Measurements from ENCODE around the gene WFIKKN2. TPM values are rescaled to one million over a fixed set of nuclear protein-coding genes. Genes with fewer than 3 reads are reported as not detected.
A peak's percentile ranks its signal among the peaks of the same experiment; 100 is the strongest.

WFIKKN2 gene, protein sequence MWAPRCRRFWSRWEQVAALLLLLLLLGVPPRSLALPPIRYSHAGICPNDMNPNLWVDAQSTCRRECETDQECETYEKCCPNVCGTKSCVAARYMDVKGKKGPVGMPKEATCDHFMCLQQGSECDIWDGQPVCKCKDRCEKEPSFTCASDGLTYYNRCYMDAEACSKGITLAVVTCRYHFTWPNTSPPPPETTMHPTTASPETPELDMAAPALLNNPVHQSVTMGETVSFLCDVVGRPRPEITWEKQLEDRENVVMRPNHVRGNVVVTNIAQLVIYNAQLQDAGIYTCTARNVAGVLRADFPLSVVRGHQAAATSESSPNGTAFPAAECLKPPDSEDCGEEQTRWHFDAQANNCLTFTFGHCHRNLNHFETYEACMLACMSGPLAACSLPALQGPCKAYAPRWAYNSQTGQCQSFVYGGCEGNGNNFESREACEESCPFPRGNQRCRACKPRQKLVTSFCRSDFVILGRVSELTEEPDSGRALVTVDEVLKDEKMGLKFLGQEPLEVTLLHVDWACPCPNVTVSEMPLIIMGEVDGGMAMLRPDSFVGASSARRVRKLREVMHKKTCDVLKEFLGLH
- not detected in 2 replicates for total RNA-seq

DNA sequence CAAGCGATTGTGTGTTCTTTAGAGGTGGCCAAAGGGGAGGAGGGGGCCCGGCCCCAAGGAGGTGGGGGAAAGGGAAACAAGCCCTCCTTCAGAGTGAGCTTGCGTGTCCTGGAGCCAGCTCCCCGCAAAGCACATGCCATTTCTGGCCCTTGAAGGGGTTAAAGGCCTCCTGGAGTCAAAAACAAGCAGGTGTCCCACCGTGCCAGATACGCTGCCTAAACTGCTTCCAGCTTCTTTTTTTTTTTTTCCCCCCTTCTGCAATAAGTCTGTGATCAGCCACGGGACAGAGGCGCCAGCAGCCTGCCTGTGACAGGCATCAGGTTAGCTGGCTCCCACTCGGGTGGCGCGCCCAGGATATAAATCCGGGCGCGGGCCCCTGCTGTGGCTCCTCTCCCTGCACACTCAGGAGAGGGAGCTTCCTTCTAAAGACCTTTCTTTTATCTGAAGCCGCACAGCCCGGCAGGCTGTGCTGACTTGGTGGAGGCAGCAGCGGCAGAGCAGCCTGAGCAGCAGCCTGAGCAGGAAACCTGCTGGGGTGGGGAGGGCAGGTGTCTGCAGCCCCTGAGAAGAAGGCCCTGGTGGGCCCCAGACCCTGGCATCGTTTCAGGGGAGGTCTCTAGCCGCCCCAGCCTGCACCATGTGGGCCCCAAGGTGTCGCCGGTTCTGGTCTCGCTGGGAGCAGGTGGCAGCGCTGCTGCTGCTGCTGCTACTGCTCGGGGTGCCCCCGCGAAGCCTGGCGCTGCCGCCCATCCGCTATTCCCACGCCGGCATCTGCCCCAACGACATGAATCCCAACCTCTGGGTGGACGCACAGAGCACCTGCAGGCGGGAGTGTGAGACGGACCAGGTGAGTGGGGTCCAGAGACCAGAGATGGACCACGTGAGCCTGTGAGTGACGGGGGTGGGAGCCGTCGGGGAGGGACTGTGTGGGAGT lies at the start of gene WFIKKN2:
WFIKKN2 (plus strand) TSS at position 286 of the 934 bp plus-strand sequence; CDS start at position 638, 352 bp downstream.
- H3K36me3 ChIP-seq (ENCODE audit: control insufficient read depth, insufficient read depth, low read length), result no peaks in the 10 kb centered on the region
- peaks cover 25% of the 10 kb centered on the region for H3K27me3 ChIP-seq (ENCODE audit: control insufficient read depth, insufficient read depth, low read length)
- TF ChIP-seq, protein P1, sequence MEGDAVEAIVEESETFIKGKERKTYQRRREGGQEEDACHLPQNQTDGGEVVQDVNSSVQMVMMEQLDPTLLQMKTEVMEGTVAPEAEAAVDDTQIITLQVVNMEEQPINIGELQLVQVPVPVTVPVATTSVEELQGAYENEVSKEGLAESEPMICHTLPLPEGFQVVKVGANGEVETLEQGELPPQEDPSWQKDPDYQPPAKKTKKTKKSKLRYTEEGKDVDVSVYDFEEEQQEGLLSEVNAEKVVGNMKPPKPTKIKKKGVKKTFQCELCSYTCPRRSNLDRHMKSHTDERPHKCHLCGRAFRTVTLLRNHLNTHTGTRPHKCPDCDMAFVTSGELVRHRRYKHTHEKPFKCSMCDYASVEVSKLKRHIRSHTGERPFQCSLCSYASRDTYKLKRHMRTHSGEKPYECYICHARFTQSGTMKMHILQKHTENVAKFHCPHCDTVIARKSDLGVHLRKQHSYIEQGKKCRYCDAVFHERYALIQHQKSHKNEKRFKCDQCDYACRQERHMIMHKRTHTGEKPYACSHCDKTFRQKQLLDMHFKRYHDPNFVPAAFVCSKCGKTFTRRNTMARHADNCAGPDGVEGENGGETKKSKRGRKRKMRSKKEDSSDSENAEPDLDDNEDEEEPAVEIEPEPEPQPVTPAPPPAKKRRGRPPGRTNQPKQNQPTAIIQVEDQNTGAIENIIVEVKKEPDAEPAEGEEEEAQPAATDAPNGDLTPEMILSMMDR (IDR thresholded peaks at IDR 0.05; ENCODE audit: insufficient read depth, low read length, poor library complexity, severe bottlenecking), result no peak
- DNase-seq (ENCODE audit: low read depth), result no peak
- H3K4me3 ChIP-seq (ENCODE audit: low read depth, low read length), result peak within 1 kb of the TSS; percentile 19

DNA sequence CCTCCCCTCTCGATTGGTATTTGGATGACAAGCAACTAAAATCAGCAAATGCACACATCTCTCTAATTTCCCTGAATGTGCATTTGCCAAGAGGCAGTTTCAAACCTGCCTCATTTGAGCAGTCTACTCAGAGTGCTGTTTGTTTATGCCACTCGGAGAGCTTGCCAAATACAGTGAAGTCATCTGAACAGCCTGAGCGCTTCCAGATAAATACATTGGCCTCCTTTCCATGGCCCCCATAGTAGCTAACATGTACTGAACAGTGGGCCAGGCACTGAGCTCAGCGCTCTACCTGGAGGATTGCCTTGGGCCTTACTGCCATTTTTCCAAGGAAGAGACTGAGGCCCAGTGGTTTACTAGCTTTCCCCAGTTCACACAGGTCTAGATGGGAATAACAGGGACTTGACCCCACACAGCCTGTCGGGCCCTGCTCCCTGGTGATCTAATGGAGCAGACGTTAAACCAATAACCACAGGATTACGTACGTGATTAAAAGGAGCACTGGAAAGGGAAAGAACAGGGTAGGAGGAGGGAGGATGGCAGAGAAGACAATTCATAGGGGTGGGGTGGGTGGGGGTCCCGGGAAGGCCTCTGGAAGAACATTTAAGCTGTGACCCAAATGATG lies 49.3 kb upstream of the WFIKKN2 start:
- peaks cover 3% of the 10 kb centered on the region for H3K27me3 ChIP-seq (ENCODE audit: control insufficient read depth, insufficient read depth, low read length)
- H3K36me3 ChIP-seq (ENCODE audit: control insufficient read depth, insufficient read depth, low read length), result no peaks in the 10 kb centered on the region
- DNase-seq (ENCODE audit: low read depth), result no peak
- TF ChIP-seq, protein P1 (IDR thresholded peaks at IDR 0.05; ENCODE audit: insufficient read depth, low read length, poor library complexity, severe bottlenecking), result no peak
- no peak overlapping the region for H3K4me3 ChIP-seq (ENCODE audit: low read depth, low read length)

DNA sequence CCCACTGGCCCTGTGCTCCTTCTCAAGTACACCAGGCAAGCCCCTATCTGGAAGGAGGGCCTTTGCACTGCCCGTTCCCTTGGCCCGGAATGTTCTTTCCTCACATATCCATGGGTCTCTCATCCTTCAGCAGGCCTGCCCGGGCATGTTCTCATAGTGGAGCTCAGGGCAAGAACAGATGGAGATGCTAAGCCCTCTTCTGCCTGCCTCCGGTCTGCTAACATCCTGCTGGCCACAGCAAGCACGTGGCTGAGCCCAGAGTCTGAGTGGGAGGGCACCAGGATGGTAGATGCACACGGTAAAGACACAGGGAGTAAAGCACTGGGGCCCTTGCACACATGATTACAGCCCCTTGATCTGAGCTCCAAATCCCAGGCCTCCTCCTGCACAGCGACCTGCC lies 48.3 kb upstream of the WFIKKN2 start:
- no peaks in the 10 kb centered on the region for H3K36me3 ChIP-seq (ENCODE audit: control insufficient read depth, insufficient read depth, low read length)
- no peak for DNase-seq (ENCODE audit: low read depth)
- H3K27me3 ChIP-seq (ENCODE audit: control insufficient read depth, insufficient read depth, low read length), result no peaks in the 10 kb centered on the region
- H3K4me3 ChIP-seq (ENCODE audit: low read depth, low read length), result no peak overlapping the region
- TF ChIP-seq, protein P1 (IDR thresholded peaks at IDR 0.05; ENCODE audit: insufficient read depth, low read length, poor library complexity, severe bottlenecking), result no peak

DNA sequence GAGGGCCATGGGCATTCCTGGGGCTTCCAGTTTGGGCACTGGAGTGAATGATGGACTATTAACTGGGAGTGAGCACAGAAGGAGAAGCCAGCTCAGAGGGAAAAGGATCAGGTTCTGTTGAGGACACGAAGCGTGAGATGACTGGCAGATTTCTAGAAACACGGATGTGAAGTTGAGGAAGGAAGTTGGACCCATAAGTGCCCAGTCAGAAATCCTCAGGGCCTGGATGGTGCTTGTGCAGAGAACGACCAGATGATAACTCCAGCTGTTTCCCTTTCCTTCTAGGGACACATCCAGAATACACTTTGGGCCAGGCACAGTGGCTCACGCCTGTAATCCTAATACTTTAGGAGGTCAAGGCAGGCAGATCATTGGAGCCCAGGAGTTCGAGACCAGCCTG lies 44.8 kb upstream of the WFIKKN2 start:
- no peak for DNase-seq (ENCODE audit: low read depth)
- H3K27me3 ChIP-seq (ENCODE audit: control insufficient read depth, insufficient read depth, low read length), result no peaks in the 10 kb centered on the region
- H3K4me3 ChIP-seq (ENCODE audit: low read depth, low read length), result no peak overlapping the region
- TF ChIP-seq, protein P1 (IDR thresholded peaks at IDR 0.05; ENCODE audit: insufficient read depth, low read length, poor library complexity, severe bottlenecking), result no peak
- no peaks in the 10 kb centered on the region for H3K36me3 ChIP-seq (ENCODE audit: control insufficient read depth, insufficient read depth, low read length)

DNA sequence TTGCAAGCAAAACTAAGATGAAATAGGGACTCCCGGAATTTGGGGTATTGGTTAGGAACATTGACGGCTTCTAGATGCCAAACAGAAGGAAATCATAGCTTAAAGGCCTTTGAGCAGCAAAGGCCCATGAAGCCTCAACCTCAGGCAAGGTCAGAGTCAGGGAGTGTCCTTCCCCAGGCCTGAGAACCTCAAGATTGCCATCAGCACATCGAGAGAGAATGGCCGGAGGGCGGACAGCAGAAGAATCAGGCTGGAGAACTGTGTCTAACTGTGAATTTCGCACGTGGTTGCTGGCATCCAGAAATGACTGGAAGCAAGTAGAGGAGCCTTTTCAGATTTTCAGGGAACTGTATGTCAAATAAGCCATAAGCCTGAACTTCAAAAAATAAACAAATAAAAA lies 43.3 kb upstream of the WFIKKN2 start:
- TF ChIP-seq, protein P1 (IDR thresholded peaks at IDR 0.05; ENCODE audit: insufficient read depth, low read length, poor library complexity, severe bottlenecking), result no peak
- no peak for DNase-seq (ENCODE audit: low read depth)
- H3K4me3 ChIP-seq (ENCODE audit: low read depth, low read length), result no peak overlapping the region
- no peaks in the 10 kb centered on the region for H3K36me3 ChIP-seq (ENCODE audit: control insufficient read depth, insufficient read depth, low read length)
- H3K27me3 ChIP-seq (ENCODE audit: control insufficient read depth, insufficient read depth, low read length), result no peaks in the 10 kb centered on the region

Measured in kidney epithelial cell (primary cell).